DMS 273 treated with DMSO at 0.1 percent for 48 hours (cell line): ENCODE data around the gene ASXL3.
A peak's percentile ranks its signal among the peaks of the same experiment; 100 is the strongest.

Source experiments
- DNase-seq: peaks from one replicate; lab custom pipeline; 2025; lab: John Stamatoyannopoulos, UW

ASXL3 gene

DNA sequence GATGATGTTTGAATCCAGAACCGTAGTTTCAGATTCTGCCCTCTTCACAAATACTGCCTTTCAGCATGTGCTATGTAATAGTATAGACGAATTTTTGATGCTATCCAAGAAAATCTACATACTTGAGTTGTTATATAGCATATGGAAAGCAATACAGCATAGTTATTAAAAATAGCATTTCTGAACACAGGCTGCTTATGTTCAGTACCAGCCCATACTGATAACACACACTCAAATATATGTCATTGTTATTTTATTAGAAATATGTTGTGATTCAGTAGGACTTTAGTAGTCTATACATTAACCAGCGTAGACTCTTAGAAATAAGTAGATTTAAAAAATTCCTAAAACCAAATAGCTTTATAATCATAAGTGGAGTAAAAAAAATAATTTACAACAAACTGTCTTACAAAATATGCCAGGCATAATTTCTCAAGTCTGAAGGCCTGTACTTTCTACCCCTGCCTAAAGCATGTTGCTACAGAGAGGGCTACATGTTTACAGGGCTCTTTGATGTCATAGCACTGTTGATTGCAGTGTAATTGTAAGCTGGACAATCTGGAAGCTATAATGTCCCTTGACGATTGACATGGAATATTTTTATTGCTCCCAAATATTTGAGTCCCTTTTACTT, 86.3 kb downstream of the ASXL3 start:
- DNase-seq: no peak

DNA sequence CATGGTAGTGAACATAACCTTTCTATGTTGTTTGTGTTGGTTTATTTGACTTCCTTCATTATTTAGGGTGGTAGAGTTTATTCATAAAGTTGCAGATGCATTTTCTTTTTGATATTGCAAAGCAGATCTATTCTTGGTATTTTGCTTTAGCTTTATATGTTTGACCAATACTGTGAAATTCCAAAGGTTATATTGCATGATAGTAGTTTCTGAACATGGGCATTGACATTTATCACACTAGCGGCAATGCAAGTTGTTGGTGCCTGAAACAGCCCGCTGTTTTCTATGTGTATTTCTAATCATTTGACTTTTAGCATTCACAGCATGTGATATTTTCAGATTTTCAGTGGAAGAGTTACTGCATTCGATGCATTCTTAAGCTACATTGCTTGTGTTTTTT, 87.2 kb downstream of the ASXL3 start:
- DNase-seq: no peak

DNA sequence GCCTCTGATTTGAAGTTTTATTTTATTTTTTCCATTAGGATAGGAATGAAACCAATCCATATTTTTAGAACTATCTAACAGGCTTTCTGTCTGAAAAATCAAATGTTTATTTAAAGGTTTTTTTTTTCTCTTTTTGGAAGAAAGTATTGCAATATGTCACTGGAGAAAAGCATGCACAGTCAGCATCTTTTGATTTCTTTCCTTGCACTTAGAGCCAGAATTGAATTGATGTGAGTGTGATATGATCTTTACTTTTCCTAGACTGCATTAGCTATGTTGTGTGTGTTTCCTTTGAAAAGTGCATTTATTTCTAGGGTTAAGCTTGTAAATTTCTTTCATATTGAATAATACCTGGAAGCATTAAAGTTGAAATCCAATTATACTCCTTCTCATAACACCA, 87.6 kb downstream of the ASXL3 start:
- no peak for DNase-seq

DNA sequence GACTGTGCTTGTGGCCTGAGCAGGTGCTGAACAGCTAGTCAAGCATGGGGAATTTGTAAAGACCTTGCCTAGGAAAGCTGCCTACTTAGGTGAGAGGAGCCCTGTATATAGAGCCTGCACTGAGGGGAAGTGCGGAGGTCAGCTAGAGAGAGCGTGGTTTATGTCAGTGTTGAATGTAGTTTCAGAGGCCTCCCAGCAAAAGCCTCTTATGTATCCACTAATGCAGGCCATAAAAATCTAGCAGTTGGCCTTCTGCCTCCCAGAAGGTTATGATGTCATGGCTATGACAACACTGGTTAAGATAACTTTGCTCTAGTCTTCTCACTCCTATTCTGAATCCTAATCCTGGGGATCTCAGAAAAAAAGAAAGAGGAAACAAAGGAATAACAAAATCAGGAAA, 88.9 kb downstream of the ASXL3 start:
- DNase-seq: no peak

DNA sequence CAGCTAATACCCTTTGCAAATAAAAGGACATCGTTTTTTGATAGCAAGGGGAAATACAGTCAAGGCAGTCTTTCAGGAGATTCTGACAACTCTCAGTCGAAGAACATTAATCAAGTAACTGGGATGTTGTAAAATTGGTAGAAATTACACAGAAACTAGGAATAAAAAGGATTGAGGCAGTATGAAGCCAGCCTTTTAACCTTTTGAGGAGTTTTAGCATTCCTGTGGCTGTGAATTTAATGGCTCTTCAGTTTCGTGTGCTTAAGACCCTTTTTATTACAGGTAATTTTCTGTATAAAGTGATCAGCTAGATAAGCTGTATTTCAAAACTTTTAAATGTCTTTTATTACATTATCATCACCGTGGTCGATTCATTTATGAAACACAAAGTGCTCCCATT, 91.6 kb downstream of the ASXL3 start:
- DNase-seq: no peak

DNA sequence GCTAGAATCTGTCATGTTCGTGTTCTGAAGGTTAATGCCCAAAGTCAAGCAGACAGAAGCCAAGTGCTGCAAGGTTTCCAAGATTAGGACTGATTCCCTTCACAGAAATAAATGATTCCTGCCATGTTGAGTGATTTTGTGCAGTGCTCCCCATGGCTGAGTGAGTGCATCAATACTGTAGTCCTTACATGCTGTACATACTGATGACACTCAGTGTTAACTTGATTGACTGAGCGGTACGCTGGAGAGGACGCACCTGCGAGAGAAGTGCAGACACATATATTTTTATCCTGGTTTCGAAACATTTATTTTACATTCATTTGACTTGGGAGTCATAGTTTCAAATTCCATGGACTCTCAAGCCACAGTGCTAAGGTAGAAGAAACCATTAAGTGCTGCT, 92.0 kb downstream of the ASXL3 start:
- DNase-seq: no peak

DNA sequence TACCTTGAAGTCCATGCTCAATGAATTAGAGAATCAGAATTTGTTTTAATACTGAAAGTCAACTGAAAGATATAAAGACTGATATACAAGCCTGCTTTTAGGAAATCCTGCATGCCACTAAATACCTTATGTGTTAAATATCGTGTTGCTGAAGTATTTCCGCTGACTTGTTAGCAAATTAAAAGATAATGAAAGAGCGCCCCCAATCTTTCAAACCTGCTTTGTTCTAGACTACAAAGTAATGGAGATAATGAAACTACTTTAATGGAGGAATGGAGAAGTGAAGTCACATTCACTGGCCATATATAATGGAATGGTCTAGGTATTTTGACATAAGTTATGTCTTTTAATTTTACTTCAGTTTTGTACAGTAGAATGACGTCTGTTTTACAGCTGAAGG, 95.7 kb downstream of the ASXL3 start:
- DNase-seq: no peak

DNA sequence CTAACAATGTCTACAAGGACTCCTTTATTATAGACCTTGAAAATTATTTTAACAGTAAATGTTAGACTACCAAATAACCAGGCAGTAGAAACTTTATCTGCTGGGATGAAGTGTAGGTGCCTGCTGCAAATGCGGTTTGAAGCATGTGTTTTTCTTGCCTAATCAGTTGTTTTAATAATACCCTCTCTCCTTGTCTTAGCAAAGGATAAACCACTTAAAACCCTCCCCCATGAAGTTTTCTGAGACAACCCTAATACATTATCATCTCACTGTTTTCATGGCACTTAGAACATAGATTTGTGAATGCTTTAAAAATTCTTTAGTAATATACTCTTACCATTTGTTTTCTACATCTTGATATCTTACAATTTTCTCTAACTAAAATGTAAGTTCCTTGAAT, 98.6 kb downstream of the ASXL3 start:
- no peak for DNase-seq

DNA sequence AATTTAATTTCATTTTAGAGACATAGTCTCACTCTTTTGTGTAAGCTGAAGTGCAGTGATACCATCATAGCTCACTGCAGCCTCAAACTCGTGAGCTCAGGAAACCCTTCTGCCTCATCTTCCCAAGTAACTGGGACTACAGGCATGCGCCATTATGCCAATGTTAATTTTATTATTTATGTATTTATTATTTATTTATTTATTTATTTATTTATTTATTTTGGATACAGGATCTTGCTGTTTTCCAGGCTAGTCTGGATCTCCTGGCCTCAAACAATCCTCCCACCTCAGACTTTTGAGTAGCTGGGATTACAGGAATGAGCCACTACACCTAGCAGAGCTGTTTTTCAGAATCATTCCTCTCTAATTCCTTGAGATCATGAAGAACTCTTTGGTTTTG, 99.9 kb downstream of the ASXL3 start:
- DNase-seq: no peak

DNA sequence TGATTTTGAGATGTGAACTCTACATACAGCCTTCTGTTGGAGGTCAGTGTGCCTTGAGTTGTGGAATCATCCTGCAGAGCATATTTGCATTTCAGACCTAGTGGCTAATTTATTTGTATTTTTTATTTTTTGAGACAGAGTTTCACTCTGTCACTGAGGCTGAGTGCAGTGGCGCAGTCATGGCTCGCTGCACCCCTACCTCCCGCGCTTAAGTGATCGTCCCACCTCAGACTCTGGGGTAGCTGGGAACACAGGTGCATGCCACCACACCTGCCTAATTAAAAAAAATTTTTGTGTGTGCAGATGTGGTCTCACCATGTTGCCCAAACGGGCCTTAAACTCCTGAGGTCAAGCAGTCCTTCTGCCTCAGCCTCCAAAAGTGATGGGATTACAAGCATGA, 104.4 kb downstream of the ASXL3 start:
- DNase-seq: no peak

DNA sequence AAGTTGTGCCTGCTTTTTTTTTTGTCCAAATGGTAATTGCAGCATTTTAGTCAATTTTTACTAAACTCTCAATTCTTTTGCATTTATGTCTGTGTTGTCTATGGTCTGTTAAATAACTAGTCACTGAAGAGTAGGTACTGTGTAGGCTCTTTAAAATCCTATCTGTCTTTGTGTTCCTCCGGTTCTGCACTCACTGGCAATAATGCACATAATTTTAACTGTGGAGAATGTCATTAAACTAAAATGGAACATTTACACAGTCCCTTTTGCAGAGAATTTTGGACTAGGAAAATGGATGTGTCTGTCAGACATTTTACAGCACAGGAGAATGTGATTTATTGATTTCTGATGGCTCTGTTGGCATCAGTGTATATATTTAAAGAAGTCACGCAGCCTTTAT, 116.6 kb downstream of the ASXL3 start:
- no peak for DNase-seq

DNA sequence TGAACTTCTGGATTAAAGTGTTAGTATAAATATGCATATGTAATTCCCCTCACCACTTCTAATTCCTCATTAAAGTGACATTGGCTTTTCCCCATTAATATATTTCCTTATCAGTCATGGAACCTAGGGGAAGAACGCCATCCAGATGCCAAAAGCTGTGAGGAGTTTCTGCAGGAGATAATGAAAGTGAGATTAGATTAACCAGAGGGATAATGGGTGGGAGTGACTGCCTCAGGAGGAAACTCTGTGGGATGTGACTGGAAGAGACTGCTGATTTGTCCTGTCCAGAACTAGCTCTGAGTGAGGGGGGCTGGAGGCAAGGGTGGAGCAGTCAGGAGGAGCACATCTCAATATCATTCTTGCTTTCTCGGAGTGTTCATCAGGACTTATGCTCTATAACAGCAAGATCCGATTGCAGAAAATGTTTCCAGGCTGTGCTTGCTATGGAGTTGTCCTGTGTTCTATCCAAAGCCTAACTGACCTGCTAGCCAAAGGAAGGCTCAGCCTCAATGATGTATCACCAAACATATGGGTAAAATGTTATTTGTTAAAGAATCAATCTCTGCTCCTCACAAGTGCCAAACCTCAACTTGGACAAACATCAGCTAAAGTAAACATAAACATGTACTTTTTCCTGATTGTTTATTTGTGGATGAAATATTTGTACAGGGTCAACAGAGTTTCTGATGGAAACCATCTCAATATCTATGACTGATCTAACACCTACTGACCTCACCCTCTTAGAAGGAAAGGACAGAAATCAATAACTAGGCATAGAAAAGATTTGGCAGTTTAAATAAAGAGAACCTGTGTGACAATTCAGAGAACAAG, 118.5 kb downstream of the ASXL3 start:
- DNase-seq: no peak

DNA sequence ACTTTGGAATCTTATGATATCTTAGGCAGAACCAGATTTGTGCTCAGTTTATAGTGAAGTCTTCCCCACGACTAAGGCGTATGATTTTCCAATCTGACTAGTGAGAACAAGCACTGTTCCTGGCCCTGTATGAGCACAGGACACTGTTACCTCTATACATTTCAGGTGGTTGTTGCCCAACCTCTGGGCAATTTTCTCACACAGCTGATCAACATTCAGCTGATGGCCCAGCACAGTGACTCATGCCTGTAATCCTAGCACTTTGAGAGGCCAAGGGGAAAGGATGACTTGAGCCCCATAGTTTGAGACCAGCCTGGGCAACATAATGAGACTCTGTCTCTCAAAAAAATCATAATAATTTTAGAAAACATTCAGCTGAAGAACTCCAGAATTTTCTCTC, 119.5 kb downstream of the ASXL3 start:
- no peak for DNase-seq

DNA sequence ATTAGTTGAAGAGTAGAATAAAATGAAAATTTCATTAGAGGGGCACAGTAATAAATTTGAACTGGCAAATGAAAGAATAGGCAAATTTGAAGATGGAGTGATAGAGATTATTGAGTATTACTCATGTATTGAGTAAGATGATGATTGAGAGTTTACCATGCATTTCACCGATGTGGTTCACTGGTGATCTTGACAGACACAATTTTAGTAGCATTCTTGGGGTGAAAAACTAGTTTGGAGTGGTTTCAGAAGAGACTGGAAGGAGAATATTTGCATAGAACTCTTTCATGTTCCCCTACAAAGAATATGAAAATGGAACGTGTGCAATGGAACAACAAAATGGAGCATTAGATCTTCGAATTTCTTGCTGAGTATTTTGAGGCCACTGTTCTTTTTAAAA, 121.4 kb downstream of the ASXL3 start:
- no peak for DNase-seq

DNA sequence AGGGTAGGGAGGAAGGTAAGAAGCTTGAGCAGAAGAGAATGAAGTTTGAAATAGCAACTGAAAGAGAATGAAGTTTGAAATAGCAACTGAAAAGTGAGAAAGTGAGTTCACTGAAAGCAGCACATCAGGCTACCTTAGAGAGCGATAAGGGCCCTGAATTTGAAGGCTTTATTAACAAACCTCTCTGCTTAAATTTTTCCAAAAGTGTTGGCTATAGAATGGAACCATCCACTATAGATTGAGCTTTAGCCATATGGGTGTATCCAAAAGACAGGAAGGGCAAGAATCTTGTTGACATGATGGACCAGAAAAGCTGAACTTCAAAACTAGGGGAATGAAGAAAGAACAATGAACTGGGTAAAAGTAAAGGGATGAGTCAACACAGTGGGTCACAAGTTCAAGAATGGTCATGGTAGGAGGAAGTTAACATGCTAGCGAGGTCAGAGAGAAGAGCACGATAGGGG, 122.5 kb downstream of the ASXL3 start:
- no peak for DNase-seq

DNA sequence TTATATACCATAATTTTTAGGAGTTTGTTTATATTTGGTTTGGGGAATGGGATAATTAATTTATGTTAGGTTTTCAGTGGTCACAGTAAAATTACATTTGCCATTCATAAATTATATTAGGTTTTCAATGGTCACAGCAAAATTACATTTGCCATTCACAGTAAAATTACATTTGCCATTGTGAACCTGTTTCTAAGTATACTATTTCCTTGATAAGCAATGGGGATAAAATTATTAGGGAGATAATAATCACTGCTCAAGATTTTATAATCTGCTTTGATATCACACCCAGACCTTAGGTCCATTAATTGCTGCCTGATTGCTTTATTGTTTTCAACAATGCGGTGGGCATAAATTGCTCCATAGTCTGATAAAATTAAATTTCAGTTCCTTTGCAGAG, 124.6 kb downstream of the ASXL3 start:
- DNase-seq: no peak

DNA sequence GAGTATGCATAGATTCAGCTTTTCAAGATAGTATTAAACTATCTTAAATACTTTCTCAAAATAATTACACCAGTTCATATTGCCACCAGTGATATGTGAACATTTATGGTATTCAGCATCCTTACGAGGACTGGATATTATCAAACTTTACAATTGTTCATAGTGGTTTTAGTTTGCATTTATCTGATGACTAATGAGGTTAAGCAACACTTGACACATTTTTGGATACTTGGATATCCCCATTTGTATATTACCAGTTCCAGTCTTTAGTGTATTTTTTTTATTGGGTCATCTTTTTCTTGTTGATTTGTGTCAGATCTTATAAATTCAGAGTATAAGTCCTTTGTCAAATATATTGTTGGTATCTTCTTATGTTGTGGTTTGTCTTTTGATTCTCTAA, 128.4 kb downstream of the ASXL3 start:
- DNase-seq: no peak

DNA sequence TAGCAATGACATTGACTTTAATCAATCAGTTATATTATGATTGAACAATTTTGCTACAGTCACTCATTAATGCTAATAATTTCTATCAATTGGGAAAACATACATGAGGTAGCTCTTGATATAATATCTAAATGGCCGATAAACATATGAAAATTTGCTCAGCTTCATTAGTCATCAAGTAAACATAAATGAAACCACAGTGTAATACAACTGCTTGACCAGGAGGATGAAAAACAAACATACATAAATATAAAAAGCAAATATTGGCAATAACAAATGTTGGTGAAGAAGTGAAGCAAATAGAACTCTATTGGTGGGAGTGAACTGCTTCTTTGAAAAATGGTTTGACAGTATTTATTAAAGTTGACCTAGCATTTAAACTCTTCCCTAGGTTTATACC, 130.9 kb downstream of the ASXL3 start:
- DNase-seq: no peak

DNA sequence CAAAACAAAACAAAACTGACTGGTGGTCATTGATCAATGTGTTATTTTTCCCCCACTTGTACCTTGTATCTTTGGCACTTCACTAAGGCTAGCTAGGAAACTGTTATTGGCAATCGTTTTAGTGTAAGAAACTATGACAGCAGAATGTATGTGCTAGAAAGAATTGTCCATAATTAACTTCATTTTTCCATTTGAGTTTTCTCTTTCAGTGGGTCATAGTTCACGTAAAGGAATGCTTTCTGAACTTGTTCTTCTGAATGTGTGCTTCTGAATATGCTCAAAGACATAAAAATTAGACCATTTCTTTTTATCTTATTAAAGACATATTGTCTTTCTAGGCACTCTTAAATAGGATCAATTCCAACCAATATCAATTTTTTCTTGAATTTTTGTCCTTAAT, 132.2 kb downstream of the ASXL3 start:
- no peak for DNase-seq

DNA sequence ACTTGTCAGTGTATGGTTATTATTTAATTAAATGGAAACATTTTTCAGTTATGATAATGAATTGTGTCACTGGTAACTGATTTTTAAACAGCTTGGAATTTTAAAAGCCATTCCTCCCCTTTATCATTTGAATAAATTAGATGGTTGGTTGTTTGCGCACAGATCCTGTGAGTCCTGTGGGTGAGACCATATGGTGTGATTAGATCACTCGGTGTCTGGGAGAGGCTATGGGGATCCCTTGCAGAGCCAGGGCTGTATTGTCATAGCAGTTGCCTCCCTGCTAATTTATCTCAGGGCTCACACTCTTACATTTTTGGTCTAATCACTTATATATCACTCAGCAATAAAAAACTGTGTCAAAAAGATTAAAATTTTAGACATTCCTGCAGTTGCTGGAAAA, 133.5 kb downstream of the ASXL3 start:
- DNase-seq: peak; percentile 64

DNA sequence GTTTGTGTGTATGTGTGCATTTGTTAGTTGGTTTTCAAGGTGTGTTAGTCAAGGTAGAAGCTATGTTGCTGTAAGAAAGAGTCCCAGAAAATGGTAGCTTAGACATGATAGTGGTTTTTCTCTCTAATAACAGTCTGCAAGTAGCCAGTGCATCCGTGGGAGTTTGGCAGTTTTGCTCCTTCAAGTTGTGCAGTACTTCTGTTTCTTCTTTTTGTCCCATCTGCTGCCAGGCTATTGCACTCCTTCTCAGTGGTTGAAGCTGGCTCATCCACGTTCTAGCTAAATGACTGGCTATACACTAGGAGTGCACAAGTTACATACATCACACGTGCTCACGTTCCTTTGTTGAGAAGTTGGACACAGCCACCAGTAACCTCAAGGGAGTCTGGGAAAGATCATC, 134.7 kb downstream of the ASXL3 start:
- no peak for DNase-seq

DNA sequence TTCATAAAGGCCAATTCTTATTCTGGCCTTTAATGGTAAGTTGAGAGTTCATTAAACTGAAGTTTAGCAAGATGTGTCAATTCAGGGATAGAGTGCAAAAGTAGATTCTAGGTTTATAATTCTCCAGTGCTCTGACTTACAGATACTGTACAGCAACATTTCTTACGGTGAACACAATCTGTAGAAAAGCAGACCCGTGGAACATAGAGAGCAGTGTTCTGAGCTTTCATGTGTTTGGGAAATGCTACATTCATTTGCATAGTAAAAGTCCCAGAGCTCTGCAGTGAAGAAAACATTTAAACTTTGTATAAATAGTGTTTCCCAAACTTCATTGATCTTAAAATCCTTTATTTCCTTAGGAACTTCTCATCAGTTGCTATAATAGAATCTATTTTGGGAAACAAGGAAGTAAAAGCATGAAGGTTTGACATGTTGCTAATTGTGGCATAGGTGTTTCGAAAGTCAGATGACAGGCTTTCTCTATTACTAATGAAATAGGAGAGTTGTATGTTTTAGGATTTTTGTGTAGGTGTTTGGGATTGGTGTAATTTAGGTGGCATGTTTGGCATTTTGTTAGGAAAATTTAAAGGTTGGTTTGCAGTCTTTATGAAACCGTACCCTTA, 138.2 kb downstream of the ASXL3 start:
- no peak for DNase-seq

DNA sequence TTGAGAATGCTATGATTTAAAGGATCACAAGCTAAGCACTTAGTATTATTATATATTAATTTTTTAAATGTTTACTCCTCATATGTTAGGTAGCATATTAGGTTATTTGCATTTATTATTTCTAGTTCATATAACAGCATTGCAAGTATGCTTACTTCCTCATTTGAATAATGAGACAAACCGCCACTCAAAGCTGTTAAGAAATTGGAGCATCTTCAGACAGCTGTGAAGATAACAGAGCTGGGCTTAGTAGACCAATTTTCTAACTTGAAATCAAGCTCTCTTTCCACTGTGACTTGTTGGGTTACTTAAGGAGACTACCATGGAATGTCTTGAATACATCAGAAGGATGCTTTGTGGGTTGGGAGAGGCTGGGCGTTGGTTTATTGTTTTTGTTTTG, 139.3 kb downstream of the ASXL3 start:
- DNase-seq: no peak
